ENCODE measurements around the gene OR10A3.

OR10A3 gene

GRCh38 chr11:7941146-7941545, 362 bp downstream of the OR10A3 start:
- no peak for DNase-seq (ENCODE audit: low read depth, low spot score)

DNA sequence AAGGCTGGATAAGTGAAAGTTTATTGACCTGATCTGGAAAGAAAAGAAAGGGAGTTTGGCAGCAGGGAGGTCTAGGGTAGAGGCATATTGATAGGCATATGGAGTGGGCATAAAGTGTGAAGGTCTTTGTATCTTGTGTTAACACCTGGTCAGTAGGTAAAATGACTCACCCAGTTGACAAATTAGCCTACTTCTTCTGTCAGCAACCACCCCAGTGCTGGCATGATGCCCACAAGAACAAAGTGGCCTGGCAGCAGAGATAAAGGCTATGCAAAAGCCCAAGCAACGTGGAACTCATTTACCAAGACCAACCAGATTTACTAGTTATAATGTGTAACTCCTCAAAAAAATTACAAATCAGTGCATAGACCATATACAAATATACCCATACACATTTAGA, 4.9 kb downstream of the OR10A3 start:
- DNase-seq (ENCODE audit: low read depth, low spot score) = no peak

DNA sequence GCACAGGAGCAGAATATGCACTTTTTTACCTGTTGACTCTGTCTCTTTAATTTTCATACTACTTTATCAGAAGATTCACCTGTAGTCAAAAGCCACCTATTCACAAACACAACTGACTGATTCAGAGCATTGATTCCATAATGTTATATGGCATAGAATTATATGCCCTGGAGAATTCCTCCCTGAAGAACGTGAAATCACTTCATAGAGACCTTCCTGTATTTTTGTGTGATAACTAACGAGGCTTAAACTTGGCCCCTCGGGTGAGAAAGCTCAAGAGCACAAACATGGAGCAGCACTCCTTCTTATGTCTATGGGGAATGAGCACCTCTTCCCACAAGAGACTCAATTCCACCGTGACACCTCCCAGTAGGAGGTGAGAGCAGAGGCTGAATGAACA, 10.3 kb downstream of the OR10A3 start, which contains the start of gene OR10A6:
Gene OR10A6, minus strand, starts transcription at position 101 of the 400 bp plus-strand sequence. CDS start 2,606 bp downstream, outside the sequence.
- DNase-seq (ENCODE audit: low read depth, low spot score) = no peak

- DNase-seq (ENCODE audit: low read depth, low spot score) = no peak
Observed at GRCh38 chr11:7927635-7928034, 13.9 kb downstream of the OR10A3 start.

DNA sequence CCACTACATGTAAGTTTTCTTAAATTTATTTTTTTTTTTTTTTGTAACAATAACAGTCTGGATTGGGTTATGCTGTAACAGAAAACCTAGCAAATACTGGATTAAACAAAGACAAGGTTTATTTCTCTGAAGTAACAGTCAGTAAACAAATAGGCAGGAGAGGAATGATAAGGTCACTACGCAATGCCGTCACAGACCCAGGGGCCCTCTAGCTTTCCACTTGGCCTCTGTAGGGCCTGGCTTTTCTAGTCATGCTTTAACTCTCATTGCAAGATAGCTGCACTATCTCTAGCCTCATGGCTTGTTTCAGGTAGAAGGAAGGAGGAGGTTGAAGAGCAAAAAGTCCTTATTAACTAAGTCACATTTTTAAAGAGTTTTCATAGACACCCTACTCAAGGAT, 17.0 kb downstream of the OR10A3 start:
- DNase-seq (ENCODE audit: low read depth, low spot score) = no peak

DNA sequence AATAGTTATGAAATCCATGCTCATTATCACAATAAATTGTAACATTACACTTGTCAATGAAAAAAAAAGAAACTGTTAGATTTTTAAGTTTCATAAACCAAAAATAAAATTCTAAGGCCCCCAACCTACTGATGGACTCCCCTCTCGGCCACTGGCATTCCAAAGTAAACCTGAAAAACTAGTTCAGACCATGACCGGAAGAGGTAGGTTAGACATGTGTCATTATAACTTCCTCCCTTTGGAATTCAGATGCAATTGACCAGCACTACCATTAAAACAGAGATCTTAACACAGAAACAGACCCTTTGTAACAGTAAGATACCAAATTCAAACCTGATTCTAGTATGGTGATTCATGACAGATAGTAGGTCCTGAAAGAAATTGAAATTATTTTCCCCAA, 23.4 kb downstream of the OR10A3 start:
- DNase-seq (ENCODE audit: low read depth, low spot score) = no peak

- no peak for DNase-seq (ENCODE audit: low read depth, low spot score)
Observed at GRCh38 chr11:7911011-7911410, 30.5 kb downstream of the OR10A3 start.

DNA sequence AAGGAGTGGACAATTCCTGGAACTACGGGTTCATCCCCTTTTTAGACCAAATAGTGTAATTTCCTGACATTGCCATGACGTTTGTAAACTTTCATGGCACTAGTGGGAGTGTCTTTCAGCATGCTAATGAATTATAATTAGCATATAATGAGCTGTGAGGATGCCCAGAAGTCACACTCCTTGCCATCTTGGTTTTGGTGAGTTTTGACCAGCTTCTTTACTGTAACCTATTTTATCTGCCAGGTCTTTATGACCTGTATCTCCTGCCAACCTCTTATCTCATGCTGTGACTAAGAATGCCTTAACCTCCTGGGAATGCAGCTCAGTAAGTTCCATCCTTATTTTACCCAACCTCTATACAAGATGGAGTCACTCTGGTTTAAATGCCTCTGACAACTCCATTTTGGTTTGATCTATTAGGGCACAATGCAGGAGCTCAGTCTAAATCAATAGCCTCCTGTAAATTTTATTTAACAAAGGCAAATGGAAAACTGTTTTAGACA, 31.2 kb downstream of the OR10A3 start:
- no peak for DNase-seq (ENCODE audit: low read depth, low spot score)

- no peak for DNase-seq (ENCODE audit: low read depth, low spot score)
Observed at GRCh38 chr11:7909585-7910285, 31.8 kb downstream of the OR10A3 start.

DNA sequence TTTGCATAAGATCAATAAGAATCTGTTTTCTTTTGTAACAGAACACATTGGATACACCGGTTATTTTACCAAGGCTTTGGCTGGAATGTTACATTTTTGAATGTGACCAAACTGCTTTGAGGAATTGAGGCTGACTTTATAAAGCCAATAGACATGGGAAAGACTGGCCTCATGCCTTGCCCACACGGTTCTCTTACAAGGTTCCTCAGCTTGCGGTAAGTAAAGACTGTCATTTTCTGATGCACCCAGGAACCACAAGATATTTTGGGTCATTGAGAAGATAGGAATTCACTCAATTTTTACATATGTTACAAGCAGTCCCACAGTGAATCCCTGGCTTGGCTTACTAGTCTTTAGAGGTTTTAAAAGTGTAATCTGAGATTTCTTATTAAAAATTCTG, 34.4 kb downstream of the OR10A3 start:
- no peak for DNase-seq (ENCODE audit: low read depth, low spot score)

DNA sequence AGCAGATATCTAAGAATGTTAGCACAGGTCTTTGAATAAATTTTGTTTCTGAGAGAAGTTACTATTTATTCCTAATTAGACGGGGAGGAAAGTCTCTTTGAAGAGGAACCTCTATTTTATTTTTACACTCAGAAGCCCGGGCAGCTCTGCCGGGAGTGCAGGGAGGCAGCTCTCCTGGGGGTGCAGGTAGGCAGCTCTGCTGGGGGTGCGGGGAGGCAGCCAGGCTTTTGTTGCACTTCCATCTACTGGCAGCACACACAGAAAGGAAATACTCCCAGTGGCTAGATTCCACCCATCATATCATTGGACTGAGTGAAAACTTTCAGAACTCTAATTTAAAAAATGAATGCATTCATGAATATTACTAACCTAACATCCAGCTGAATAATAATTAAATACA, 35.0 kb downstream of the OR10A3 start:
- DNase-seq (ENCODE audit: low read depth, low spot score) = no peak

- DNase-seq (ENCODE audit: low read depth, low spot score) = no peak
Observed at GRCh38 chr11:7905961-7906429, 35.5 kb downstream of the OR10A3 start.

DNA sequence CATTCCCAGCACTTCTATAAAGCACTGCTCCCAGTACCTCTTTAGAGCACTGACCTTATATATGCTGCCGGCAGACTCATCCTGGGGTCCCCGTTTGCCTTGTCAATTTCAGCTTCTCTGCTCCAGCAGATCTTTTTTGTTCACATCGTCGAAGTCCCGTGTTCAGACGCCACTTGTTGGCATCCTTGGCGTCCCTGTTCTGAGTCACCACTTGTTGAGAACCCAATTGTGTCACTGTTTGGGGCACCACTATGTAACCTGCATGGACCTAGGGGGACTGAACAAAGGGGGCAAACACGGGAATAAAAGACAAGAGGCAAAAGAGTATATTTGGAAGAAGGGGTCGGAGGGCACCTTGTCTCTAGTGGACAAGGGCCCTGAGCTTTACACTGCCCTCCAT, 36.0 kb downstream of the OR10A3 start:
- DNase-seq (ENCODE audit: low read depth, low spot score) = no peak

GRCh38 chr11:7904917-7905316, 36.6 kb downstream of the OR10A3 start:
- no peak for DNase-seq (ENCODE audit: low read depth, low spot score)

DNA sequence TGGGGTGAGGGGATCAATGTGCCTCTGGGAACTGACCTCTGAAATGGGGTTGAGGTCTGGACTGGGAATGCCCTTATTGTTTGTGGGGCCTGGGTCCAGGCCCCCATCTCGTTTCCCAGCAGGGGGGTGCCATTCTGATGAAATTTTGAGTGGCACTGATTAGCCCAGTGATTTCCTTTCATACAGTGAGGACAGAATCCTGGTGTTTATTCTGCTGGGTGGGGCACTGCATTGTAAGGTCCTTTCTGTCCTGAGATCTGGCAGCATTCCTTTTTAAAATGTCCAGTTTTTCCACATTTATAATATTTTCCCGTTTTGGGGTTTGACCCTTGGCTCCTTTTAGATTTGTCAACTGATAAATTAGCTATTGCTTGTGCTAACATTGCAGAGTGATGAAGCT, 37.6 kb downstream of the OR10A3 start:
- DNase-seq (ENCODE audit: low read depth, low spot score) = no peak

- DNase-seq (ENCODE audit: low read depth, low spot score) = no peak
Observed at GRCh38 chr11:7901319-7901854, 40.1 kb downstream of the OR10A3 start.

- DNase-seq (ENCODE audit: low read depth, low spot score) = no peak
Observed at GRCh38 chr11:7900686-7901085, 40.8 kb downstream of the OR10A3 start.

GRCh38 chr11:7899418-7899817, 42.1 kb downstream of the OR10A3 start:
- no peak for DNase-seq (ENCODE audit: low read depth, low spot score)

DNA sequence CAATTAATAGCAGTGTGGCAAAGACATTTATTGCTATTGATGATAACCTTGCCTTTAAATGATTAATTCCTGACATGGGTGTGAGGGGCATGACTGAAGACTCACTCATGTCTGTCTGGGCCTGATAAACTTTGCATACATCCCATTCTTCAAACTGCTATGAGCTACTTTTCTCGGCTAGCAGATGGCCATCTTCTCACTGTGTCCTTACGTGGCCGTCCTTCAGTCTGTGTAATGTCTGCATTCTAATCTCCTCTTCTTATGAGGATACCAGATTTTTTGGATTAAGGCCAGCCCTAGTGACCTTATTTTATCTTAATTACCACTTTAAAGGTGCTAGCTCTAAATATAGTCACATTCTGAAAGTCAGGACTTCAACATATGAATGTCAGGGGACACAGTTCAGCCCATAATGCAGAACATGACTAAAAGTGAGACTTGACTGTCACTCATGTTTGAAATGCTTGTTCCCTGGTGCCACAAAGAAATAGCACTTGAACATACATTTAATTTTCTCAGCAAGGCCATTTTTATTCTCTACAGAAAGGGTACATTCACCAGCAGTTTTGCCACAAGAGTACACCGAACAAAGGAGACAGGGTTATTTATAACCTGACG, 42.7 kb downstream of the OR10A3 start:
- DNase-seq (ENCODE audit: low read depth, low spot score) = no peak

DNA sequence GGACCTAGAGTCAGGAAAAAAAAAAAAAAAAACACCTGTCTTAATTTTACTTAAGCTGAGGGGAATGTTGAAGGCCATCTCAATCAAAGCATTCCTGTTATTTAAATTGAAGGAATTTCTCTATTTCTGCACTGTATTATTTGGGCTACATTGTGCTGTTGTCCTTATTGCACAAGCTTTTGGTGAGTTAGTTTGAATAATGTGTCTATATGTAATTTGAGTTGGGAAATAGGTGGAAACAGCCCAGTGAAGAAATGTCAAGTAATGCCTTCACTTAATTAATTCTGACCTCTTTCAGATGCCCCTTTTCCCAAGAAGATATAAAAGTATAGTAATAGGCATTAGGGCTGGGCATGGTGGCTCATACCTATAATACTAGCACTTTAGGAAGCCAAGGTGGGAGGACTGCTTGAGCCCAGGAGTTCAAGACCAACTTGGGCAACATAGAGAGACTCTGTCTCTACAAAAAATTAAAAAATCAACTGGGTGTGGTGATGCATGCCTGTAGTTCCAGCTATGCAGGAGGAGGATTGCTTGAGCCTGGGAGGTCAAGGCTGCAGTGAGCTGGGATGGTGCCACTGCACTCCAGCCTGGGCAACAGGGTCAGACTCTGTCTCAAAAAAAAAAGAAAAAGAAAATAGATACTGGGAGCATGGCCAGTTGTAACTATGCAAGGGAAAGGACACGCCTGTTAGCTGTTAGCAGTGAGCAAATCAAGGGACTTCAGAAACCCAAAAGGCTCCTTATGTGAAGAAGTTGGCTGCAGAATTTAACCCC, 45.3 kb downstream of the OR10A3 start:
- DNase-seq (ENCODE audit: low read depth, low spot score) = no peak

DNA sequence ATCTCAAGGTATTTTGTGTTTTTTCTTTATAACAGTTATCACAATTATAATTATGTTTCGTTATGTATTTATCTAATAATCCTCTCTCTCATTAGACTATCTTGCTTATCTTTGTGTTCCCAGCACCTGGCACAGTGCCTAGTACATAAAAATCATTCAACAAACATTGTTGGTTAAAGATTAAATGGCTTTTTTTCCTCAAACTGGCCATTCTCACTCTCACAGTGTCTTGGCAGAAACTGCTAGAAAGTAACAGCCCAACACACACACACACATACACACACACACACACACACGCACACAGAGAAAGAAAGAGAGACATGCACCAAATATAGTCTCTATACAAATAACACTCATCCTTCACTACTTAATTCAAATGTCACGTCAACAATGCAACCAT, 47.3 kb downstream of the OR10A3 start:
- no peak for DNase-seq (ENCODE audit: low read depth, low spot score)

- DNase-seq (ENCODE audit: low read depth, low spot score) = no peak
Observed at GRCh38 chr11:7893796-7894195, 47.7 kb downstream of the OR10A3 start.

Data from activated naive CD8-positive, alpha-beta T cell treated with anti-CD3 and anti-CD28 coated beads, Interleukin-2, amount 50 U/mL, for 16 hours (primary cell).